Hepatocyte (in vitro differentiated cells): ENCODE data around the gene LAMA4.

ENCODE experiments used
- CTCF ChIP-seq: fragments of 200-600 bp; sonication (generic); IDR thresholded peaks from 2 replicates; pipeline ENCODE4 v1.5.1; 2016; ENCODE audit warnings: antibody characterized with exemption, mild to moderate bottlenecking; ENCODE audit not compliant: poor library complexity
- EZH2 ChIP-seq: fragments of 200-600 bp; sonication (generic); IDR thresholded peaks from 2 replicates; pipeline ENCODE4 v1.6.1; 2016; ENCODE audit warnings: antibody characterized with exemption, mild to moderate bottlenecking, borderline replicate concordance

- TF ChIP-seq CTCF (no peak), EZH2 (no peak)
These were observed 4.9 kb downstream of the LAMA4 start for GRCh38 chr6:112249489-112249888.
